A172 (cell line): Measurements from ENCODE around the gene VLDLR. TPM values are rescaled to one million over a fixed set of nuclear protein-coding genes. Genes with fewer than 3 reads are reported as not detected.

Source experiments
- total RNA-seq: library from RNA; depleted of rRNA; stranded (reverse); fragments of >200 nt; shearing (Covaris generic); gene quantifications from 2 replicates; pipeline ENCODE4 v1.2.3, GENCODE V29; 2014; rRNA removed

VLDLR gene
- total RNA-seq, 1 experiment from 2014 or later: 1.8 TPM

Other genes with a start within 250 kb of the VLDLR start
- gene KCNV2, start 95.7 kb downstream of the VLDLR start, total RNA-seq: not detected in 2 replicates
- 53.5 and 64.3 TPM in 2 replicates for gene PUM3, start 222.3 kb downstream of the VLDLR start, total RNA-seq